ENCODE results near the gene DLGAP4. TPM values are rescaled to one million over a fixed set of nuclear protein-coding genes. Genes with fewer than 3 reads are reported as not detected.

DLGAP4 gene
- 10 to 100 TPM; 24.3 to 37.9 (median 28.3) TPM for polyA plus RNA-seq
- long read RNA-seq, donor 1, partial matches to known transcripts: 11 of 17 reads
- long read RNA-seq, donor 1, other reads (novel, unspliced or antisense): 0 of 17 reads
- long read RNA-seq, donor 2, partial matches to known transcripts: 0 of 1 reads
- long read RNA-seq, donor 2, other reads (novel, unspliced or antisense): 0 of 1 reads
- long read RNA-seq, donor 3, partial matches to known transcripts: 0 of 4 reads
- long read RNA-seq, donor 3, other reads (novel, unspliced or antisense): 0 of 4 reads
- long read RNA-seq, donor 4: 0 reads
- long read RNA-seq, donor 5: 0 reads
- long read RNA-seq, donor 6, partial matches to known transcripts: 0 of 2 reads
- long read RNA-seq, donor 6, other reads (novel, unspliced or antisense): 0 of 2 reads
- long read RNA-seq, donor 7, transcript DLGAP4-206 (7 exons, 3,110 nt): major isoform, 5 of 19 reads
- long read RNA-seq, donor 7, partial matches to known transcripts: 14 of 19 reads
- long read RNA-seq, donor 7, other reads (novel, unspliced or antisense): 0 of 19 reads
- long read RNA-seq, donor 8: 0 reads
- long read RNA-seq, donor 9, partial matches to known transcripts: 0 of 2 reads
- long read RNA-seq, donor 9, other reads (novel, unspliced or antisense): 0 of 2 reads
- long read RNA-seq, donor 10, transcript DLGAP4-206 (7 exons, 3,110 nt): major isoform, 5 of 24 reads
- long read RNA-seq, donor 10, partial matches to known transcripts: 19 of 24 reads
- long read RNA-seq, donor 10, other reads (novel, unspliced or antisense): 0 of 24 reads

GRCh38 chr20:36305602-36306551, at the start of gene DLGAP4:
Gene DLGAP4, plus strand, starts transcription at chr20:36306339. Its CDS starts 125,379 bp downstream, at chr20:36431718.
- H3K36me3 ChIP-seq (ENCODE audit: control insufficient read depth in 3 of 3, insufficient read depth in 2 of 3, low read depth in 1 of 3, low read length in 3 of 3): no peaks in the 10 kb centered on the region
- H3K4me1 ChIP-seq (ENCODE audit: control insufficient read depth in 3 of 3, insufficient read depth in 2 of 3, low read depth in 1 of 3, low read length in 2 of 3): peaks cover 0 to 4% (median 0%) of the 10 kb centered on the region in 3 donors
- 2 to 5% (median 3%) methylated on average over 27 to 96 of the region's 96 CpGs for WGBS, 3 donors
- no peak within 1 kb of the TSS for H3K27ac ChIP-seq (ENCODE audit: low read depth in 1 of 3, low read length in 2 of 3)
- peak within 1 kb of the TSS in 2 of 3 donors; percentile 29 for H3K4me3 ChIP-seq (ENCODE audit: low read depth in 1 of 3, low read length in 3 of 3)
- no peaks in the 10 kb centered on the region for H3K9me3 ChIP-seq (ENCODE audit: control insufficient read depth in 2 of 2, insufficient read depth in 1 of 2, low read depth in 1 of 2, low read length in 1 of 2)
- peaks cover 13 to 71% (median 52%) of the 10 kb centered on the region in 3 donors for H3K27me3 ChIP-seq (ENCODE audit: control insufficient read depth in 3 of 3, insufficient read depth in 3 of 3, low read length in 3 of 3)
- DNase-seq (no peak), FAIRE-seq (no peak)

- DNase-seq: no peak
- Histone ChIP-seq H3K36me3 (ENCODE audit: control insufficient read depth in 3 of 3, insufficient read depth in 2 of 3, low read depth in 1 of 3, low read length in 3 of 3) (peaks cover 5 to 23% (median 7%) of the 10 kb centered on the region in 3 donors), H3K9me3 (ENCODE audit: control insufficient read depth in 2 of 2, insufficient read depth in 1 of 2, low read depth in 1 of 2, low read length in 1 of 2) (no peaks in the 10 kb centered on the region), H3K4me3 (ENCODE audit: low read depth in 1 of 3, low read length in 3 of 3) (no peak overlapping the region), H3K4me1 (ENCODE audit: control insufficient read depth in 3 of 3, insufficient read depth in 2 of 3, low read depth in 1 of 3, low read length in 2 of 3) (no peaks in the 10 kb centered on the region), H3K27me3 (ENCODE audit: control insufficient read depth in 3 of 3, insufficient read depth in 3 of 3, low read length in 3 of 3) (no peaks in the 10 kb centered on the region), H3K27ac (ENCODE audit: low read depth in 1 of 3, low read length in 2 of 3) (no peak overlapping the region)
- no peak for FAIRE-seq
- WGBS, 3 donors: 60 to 77% (median 72%) methylated on average over 16 of the region's 16 CpGs
Observed at GRCh38 chr20:36259177-36260061, 46.7 kb upstream of the DLGAP4 start.

DNA sequence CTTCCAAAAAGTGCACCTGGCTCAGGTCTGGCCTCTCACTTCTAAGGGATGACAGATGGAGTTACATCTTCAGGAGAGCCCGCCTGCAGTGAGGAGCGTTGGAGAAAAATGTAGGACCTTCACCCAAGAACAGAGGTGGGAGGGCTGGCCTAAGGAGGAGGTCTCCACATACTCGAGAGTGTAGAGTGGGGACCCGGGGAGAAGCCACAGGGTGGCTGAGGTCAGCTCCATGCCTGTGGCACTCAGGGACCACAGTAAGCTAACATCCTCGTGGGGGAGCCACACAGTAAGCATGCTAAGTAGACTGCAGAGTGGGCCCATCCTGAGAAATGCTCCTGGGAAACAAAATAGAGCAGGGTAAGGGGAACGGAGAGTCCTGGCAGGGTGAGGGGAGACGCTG, 45.8 kb upstream of the DLGAP4 start:
- DNase-seq: no peak
- H3K27ac ChIP-seq (ENCODE audit: low read depth in 1 of 3, low read length in 2 of 3): no peak overlapping the region
- no peak overlapping the region for H3K4me3 ChIP-seq (ENCODE audit: low read depth in 1 of 3, low read length in 3 of 3)
- WGBS, 3 donors: 66 to 71% (median 69%) methylated on average over 6 to 7 of the region's 7 CpGs
- no peak for FAIRE-seq
- peaks cover 5 to 19% (median 6%) of the 10 kb centered on the region in 3 donors for H3K36me3 ChIP-seq (ENCODE audit: control insufficient read depth in 3 of 3, insufficient read depth in 2 of 3, low read depth in 1 of 3, low read length in 3 of 3)
- no peaks in the 10 kb centered on the region for H3K9me3 ChIP-seq (ENCODE audit: control insufficient read depth in 2 of 2, insufficient read depth in 1 of 2, low read depth in 1 of 2, low read length in 1 of 2)
- no peaks in the 10 kb centered on the region for H3K4me1 ChIP-seq (ENCODE audit: control insufficient read depth in 3 of 3, insufficient read depth in 2 of 3, low read depth in 1 of 3, low read length in 2 of 3)
- no peaks in the 10 kb centered on the region for H3K27me3 ChIP-seq (ENCODE audit: control insufficient read depth in 3 of 3, insufficient read depth in 3 of 3, low read length in 3 of 3)

DNA sequence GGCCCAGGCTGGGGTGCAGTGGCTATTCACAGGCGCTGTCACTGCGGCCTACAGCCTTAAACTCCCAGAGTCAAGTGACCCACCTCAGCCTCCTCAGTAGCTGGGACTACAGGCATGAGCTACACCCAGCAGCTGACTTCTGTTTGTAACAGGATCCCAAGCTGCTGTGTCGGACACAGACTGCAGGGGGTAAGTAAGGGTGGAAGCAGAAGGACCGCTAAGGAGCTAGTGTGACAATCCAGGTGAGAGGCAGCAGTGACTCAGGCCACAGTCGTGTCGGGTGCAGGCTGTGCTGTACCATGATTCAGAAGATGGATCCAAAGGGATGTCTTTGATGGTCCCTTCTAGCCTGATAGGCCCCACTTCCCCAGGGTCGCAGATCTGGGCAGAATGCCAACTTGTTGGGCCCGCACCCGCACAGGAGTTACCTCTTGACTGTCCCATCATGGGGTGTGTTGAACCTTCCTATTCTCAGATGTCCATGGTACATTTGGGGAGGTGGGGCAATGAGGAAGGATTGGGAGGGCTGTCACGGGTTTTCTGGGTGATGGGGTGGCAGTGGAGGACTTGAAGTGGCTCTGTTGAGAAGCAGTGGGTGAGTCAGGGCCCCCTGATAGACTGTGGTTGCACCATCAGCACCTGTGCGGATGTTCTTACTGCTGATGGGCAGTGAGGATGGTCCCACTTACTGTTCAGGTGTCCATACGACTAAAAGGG, 44.6 kb upstream of the DLGAP4 start:
- no peak overlapping the region for H3K27ac ChIP-seq (ENCODE audit: low read depth in 1 of 3, low read length in 2 of 3)
- no peak for DNase-seq
- FAIRE-seq: no peak
- no peaks in the 10 kb centered on the region for H3K9me3 ChIP-seq (ENCODE audit: control insufficient read depth in 2 of 2, insufficient read depth in 1 of 2, low read depth in 1 of 2, low read length in 1 of 2)
- WGBS, 3 donors: 78 to 81% (median 79%) methylated on average over 12 of the region's 12 CpGs
- no peaks in the 10 kb centered on the region for H3K4me1 ChIP-seq (ENCODE audit: control insufficient read depth in 3 of 3, insufficient read depth in 2 of 3, low read depth in 1 of 3, low read length in 2 of 3)
- H3K36me3 ChIP-seq (ENCODE audit: control insufficient read depth in 3 of 3, insufficient read depth in 2 of 3, low read depth in 1 of 3, low read length in 3 of 3): peaks cover 0 to 6% (median 0%) of the 10 kb centered on the region in 3 donors
- H3K27me3 ChIP-seq (ENCODE audit: control insufficient read depth in 3 of 3, insufficient read depth in 3 of 3, low read length in 3 of 3): no peaks in the 10 kb centered on the region
- no peak overlapping the region for H3K4me3 ChIP-seq (ENCODE audit: low read depth in 1 of 3, low read length in 3 of 3)

DNA sequence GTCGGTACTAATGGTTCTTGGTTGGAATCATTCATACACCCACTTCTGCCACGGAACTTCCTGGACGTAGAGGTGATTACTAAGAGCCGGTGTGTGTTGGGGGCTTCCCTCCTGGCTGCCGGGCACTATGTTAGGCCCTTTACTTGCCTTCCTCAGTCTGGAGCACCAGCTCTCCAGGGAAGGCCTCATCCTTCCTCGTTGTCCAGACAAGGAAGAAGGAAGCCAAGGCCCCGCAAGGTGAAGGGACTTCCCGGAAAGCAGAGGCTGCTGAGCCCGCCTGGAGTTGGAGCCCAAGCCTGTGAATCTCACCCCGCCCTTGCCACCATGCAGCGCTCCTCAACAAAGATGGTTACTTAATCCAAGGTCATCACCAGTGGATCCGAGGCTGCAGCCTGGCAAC, 43.7 kb upstream of the DLGAP4 start:
- Histone ChIP-seq H3K27ac (ENCODE audit: low read depth in 1 of 3, low read length in 2 of 3) (no peak overlapping the region), H3K36me3 (ENCODE audit: control insufficient read depth in 3 of 3, insufficient read depth in 2 of 3, low read depth in 1 of 3, low read length in 3 of 3) (peaks cover 0 to 3% (median 0%) of the 10 kb centered on the region in 3 donors), H3K9me3 (ENCODE audit: control insufficient read depth in 2 of 2, insufficient read depth in 1 of 2, low read depth in 1 of 2, low read length in 1 of 2) (no peaks in the 10 kb centered on the region), H3K4me1 (ENCODE audit: control insufficient read depth in 3 of 3, insufficient read depth in 2 of 3, low read depth in 1 of 3, low read length in 2 of 3) (no peaks in the 10 kb centered on the region), H3K4me3 (ENCODE audit: low read depth in 1 of 3, low read length in 3 of 3) (no peak overlapping the region), H3K27me3 (ENCODE audit: control insufficient read depth in 3 of 3, insufficient read depth in 3 of 3, low read length in 3 of 3) (no peaks in the 10 kb centered on the region)
- DNase-seq (no peak), FAIRE-seq (no peak)
- WGBS, 3 donors: 79 to 85% (median 84%) methylated on average over 11 to 12 of the region's 12 CpGs

GRCh38 chr20:36264426-36265246, 41.5 kb upstream of the DLGAP4 start:
- Histone ChIP-seq H3K4me3 (ENCODE audit: low read depth in 1 of 3, low read length in 3 of 3) (no peak overlapping the region), H3K36me3 (ENCODE audit: control insufficient read depth in 3 of 3, insufficient read depth in 2 of 3, low read depth in 1 of 3, low read length in 3 of 3) (no peaks in the 10 kb centered on the region), H3K9me3 (ENCODE audit: control insufficient read depth in 2 of 2, insufficient read depth in 1 of 2, low read depth in 1 of 2, low read length in 1 of 2) (no peaks in the 10 kb centered on the region), H3K27ac (ENCODE audit: low read depth in 1 of 3, low read length in 2 of 3) (no peak overlapping the region), H3K27me3 (ENCODE audit: control insufficient read depth in 3 of 3, insufficient read depth in 3 of 3, low read length in 3 of 3) (no peaks in the 10 kb centered on the region), H3K4me1 (ENCODE audit: control insufficient read depth in 3 of 3, insufficient read depth in 2 of 3, low read depth in 1 of 3, low read length in 2 of 3) (no peaks in the 10 kb centered on the region)
- FAIRE-seq (no peak), DNase-seq (no peak)
- WGBS, 3 donors: 88 to 90% (median 89%) methylated on average over 20 of the region's 20 CpGs
